Ovary (tissue), 3 donors: ENCODE data around the gene UBE2G1.
"Not testable (repeated sequence)": the region's sequence is repeated elsewhere in the genome, so short reads cannot be mapped to it uniquely, and the experiment has no call there.

Source experiments
- CTCF ChIP-seq, 3 donors: fragments of 450-650 bp in 2 of 3; fragments of 200-600 bp in 1 of 3; IDR thresholded peaks; one replicate each; pipeline versions ENCODE4 v1.5.1 to v1.8.0; 2016 to 2022; ENCODE audit warnings: antibody characterized with exemption in 3 of 3, mild to moderate bottlenecking in 1 of 3
- EP300 ChIP-seq: sonication (generic); formaldehyde crosslinking; IDR thresholded peaks from one replicate; pipeline ENCODE4 v1.6.1; 2017; ENCODE audit warnings: antibody characterized with exemption
- POLR2A ChIP-seq: fragments of 450-650 bp; IDR thresholded peaks from one replicate; pipeline ENCODE4 v1.6.1; 2017; ENCODE audit warnings: antibody characterized with exemption, mild to moderate bottlenecking, moderate library complexity
- donor health status: DM: no; HTN: no; CAD: no.

GRCh38 chr17:4255271-4255670 is 111.2 kb downstream of the UBE2G1 start:
- not testable (repeated sequence) for TF ChIP-seq EP300; CTCF (IDR thresholded peaks at IDR 0.05); POLR2A
